Suppressor macrophage treated with lipopolysaccharide for 4 hours (primary cell): ENCODE data around the gene DAPP1.
"Not testable (repeated sequence)": the region's sequence is repeated elsewhere in the genome, so short reads cannot be mapped to it uniquely, and the experiment has no call there.

Source experiments
- DNase-seq: peaks from one replicate; pipeline ENCODE4 v3.0.0-alpha.2; 2020

Gene DAPP1, protein sequence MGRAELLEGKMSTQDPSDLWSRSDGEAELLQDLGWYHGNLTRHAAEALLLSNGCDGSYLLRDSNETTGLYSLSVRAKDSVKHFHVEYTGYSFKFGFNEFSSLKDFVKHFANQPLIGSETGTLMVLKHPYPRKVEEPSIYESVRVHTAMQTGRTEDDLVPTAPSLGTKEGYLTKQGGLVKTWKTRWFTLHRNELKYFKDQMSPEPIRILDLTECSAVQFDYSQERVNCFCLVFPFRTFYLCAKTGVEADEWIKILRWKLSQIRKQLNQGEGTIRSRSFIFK

GRCh38 chr4:99816545-99817308 lies at the start of gene DAPP1:
DAPP1 (plus strand) TSS chr4:99816827; CDS start chr4:99816914, 87 bp downstream.
- DNase-seq: peak; percentile 83

DNA sequence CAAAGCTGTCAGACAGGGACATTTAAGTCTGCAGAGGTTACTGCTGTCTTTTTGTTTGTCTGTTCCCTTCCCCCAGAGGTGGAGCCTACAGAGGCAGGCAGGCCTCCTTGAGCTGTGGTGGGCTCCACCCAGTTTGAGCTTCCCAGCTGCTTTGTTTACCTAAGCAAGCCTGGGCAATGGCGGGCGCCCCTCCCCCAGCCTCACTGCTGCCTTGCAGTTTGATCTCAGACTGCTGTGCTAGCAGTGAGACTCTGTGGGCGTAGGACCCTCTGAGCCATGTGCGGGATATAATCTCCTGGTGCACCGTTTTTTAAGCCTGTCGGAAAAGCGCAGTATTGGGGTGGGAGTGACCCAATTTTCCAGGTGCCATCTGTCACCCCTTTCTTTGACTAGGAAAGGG lies 45.8 kb upstream of the DAPP1 start:
- DNase-seq: not testable (repeated sequence)

DNA sequence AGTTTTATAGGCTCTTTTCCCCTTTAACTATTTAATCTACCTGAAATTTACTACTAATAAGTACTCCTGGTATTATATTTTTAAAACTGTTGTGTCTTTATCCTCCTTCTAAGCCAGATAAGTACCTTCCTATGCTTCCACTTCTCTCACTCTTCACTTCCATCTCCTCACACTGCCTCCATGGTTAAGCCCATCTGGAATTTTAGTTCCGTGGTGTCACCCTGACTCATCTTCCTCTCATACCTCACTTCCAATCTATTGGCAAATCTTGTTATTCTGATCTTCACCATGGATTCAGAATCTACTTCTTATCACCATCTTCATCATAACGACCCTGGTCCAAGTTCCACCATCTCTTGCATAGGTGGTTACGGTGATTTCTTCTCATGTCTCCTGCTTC lies 32.7 kb upstream of the DAPP1 start:
- no peak for DNase-seq

DNA sequence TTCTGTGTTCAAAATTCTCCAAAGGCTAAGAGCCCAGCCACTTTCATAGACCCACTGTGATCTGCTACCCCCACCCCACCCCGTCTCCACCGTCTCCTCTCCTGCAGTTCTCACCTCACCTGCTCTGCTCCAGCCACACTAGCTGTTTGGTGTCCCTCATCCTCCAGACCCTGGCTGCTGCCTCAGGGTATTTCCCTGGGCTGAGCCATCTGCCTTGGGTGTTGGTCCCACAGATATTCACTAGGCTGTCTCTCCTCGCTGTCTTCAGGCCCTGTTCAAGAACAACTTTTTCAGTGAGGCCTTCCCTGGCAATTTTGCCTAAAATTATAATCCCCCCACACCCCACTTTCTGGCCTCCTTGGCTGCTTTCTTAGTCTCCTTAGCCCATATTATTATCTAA lies 31.8 kb upstream of the DAPP1 start:
- DNase-seq: no peak

- DNase-seq: no peak
Measured at GRCh38 chr4:99790796-99791617, 25.6 kb upstream of the DAPP1 start.

GRCh38 chr4:99800332-99801004 lies 16.2 kb upstream of the DAPP1 start:
- no peak for DNase-seq

DNA sequence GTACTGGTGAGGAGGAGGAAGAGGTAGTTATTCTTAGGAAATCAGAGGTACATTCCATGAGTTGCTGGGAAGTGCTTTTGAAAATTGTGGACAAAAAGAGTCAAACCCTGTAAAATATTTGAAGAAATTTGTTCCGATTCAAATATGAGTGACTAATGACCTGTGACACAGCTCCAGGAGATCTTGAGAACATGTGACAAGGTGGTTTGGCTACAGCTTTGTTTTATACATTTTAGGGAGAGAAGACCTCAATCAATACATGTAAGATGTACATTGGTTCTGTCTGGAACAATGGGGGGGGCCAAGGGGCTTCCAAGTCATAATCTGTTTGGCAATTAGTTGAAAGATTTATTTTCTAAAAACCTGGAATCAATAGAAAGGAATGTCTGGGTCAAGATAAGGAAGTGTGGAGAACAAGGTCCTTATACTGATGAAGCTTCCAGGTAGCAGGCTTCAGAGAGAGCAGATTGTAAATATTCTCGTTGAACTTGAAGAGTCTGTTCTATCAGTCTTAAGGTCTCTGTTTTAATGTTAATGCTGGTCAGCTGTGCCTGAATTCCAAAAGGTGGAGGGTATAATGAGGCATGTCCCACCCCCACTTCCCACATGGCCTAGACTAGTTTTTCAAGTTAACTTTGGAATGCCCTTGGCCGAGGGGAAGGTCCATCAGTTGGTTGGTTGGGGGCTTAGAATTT lies 15.5 kb upstream of the DAPP1 start:
- no peak for DNase-seq

DNA sequence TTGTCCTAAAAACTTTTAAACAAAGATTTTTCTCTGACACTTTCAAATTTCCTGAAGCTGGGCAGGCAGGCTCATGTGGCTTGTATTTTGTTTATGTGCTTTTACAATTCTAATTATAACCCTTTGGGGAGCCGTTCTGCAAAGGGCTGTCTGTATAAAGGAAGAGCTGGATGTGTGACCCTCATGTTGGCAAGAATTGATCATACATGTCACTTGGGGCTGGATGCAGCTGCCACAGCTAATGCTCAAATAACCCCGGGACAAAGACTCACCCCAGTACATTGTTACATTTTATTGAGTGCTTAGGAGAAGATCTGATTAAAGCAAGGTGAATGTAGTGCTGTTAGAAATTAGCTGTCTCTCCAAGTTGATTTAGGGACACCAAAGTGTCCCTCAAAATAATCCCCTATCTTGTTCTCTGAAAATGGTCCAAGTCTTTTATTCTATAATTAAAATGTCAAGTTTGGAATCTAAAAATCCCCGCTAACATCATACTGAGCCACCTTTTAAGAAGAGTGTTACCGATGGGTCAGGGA lies 13.0 kb upstream of the DAPP1 start:
- DNase-seq: no peak

DNA sequence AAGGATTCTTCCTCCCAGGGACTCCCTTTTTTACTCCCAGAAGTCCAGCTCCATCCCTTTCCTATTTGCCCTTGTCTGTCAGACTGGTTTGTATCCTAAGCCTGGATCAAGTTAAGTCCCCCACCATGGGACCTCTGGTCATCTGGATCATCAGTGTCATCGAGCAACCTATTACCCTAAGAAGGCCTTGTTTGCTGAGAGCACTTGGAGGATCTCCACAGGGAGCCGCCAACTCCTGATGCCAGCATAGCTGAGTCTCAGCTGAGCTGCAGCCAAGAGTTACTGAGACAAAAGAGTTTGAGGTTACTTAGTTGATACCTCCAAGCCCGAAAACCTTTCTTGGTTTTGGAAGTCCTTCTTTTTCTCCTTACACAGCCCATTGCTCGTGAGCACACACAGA lies 10.1 kb upstream of the DAPP1 start:
- no peak for DNase-seq

DNA sequence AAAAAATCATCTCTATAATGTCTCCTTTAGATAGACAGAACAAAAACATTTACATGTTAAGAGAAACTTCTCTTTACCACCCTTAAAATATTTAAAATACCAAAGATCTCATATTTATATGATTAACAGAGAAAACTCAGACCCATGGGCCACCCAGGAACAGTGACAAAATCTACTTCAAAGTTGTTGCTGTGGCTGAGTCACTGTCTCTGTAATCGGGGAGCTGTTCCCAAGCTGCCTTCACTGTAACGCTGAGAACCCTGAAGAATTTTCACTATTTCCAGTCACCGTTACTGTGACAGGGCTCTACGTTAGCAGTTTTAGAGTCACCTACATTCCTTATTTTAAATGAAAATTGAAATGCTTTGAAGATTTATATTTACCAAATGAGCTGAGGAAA lies 9.0 kb upstream of the DAPP1 start:
- DNase-seq: no peak

DNA sequence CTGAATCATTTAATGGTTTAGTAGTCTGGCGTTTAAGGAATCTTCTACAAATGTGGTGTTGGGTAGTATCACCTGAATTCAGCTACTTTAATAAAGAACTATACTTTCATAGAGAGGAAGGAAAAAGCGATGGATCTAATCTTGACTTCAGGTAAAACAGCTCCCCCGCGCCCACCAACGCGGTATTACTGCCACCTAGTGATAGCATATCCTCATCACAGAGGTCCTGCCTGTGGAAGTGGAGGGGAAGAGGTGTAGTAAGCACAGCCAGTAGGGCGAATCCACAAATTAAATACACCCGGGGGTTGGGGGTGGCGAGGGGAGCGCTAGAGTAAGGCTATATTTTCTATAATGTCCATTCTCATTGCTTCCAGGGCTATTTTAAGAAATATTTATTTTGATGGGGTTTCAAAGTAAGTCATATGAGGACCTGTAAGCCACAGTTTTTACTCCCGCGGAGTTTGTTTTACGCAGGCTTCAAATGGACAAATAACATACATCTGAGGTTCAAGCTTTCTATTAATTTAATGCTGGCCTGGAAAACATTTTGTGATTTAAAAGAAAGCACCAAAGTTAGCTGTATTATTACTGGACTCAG lies 8.3 kb upstream of the DAPP1 start:
- peak; percentile 69 for DNase-seq

- DNase-seq: no peak
Measured at GRCh38 chr4:99809326-99809725, 7.3 kb upstream of the DAPP1 start.

GRCh38 chr4:99810536-99810935 lies 6.1 kb upstream of the DAPP1 start:
- DNase-seq: no peak

DNA sequence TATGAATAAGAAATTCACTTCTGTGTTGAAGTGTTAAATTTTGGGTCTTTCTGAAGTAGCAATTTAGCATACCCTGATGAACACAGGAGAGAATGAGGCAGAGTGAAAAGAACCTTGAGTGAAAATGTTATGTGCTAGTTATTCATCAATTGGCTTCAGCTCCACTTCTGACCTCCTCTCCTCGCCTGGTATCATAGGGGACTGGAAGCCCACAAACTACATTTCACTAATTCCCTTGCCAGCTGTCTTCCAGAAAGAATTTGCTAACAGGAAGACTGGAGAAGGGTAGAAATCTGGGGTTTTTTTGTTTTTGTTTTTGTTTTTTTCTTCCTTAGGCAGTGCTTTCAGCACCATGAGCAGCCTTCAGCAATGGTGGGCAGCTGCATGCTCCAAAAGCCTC lies 5.5 kb upstream of the DAPP1 start:
- DNase-seq: no peak

DNA sequence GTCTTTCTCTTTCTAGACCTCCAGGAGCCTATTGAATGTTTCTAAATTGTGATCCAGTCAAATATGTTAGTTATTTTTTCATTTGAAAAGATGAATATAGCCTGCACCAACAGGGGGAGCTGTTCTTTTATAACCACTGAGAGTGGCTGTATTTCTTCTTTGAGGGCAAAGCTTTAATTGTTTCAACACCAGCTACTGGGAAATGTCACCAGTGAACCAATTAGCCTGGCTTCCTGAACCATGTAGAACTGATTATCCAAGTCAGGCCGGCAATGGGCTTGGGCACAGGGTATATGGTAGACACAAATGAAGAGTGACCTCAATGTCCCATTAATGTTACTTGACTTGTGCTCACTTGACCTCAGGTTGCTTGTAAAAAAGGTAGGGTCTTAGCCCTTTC lies 4.8 kb upstream of the DAPP1 start:
- peak; percentile 88 for DNase-seq

DNA sequence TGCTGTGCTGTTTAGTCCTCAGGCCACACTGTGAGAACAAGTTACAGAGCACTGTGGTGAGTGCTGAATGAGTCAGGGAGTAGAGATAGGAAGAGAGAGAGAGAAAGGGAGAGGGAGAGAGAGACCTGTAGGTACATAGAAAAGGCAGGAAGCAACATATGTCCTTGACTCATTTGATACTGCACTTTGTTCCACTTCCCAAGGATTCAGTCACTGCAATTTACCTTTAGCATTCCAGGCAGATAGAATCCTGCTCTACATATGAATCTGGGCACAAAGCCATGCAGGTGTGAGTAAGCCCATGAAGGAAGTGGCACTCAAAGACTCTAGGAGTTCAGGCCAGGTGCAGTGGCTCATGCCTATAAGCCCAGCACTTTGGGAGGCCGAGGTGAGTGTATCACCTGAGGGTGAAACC lies 1.0 kb upstream of the DAPP1 start:
- peak; percentile 31 for DNase-seq

DNA sequence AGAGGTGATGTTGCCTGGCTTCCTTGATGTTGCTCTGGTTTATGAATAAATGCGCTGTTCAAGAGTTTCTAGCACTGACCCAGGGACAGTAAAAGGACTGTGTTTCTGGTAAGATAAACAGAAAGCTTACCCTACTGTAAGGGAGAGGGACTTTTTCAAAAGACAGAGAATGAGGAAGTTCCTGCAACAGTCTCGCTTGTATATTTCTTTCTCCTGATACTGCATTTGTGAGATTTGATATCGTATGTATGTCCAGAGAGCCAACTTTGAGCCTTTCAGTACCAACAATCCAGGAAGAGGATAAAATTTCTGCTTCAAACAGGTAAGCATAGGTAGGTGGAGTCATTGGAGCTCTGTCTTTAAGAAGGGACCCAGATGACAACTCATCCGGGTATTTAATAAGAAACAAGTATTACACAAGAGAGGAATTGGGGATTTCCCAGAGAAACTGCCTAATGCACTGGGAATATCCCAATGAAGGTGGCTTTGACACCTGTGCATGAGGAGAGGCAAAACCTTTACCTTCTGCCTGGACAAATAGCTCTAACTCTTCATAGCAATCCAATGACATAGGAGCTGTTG lies 773 bp downstream of the DAPP1 start:
- DNase-seq: peak; percentile 69

DNA sequence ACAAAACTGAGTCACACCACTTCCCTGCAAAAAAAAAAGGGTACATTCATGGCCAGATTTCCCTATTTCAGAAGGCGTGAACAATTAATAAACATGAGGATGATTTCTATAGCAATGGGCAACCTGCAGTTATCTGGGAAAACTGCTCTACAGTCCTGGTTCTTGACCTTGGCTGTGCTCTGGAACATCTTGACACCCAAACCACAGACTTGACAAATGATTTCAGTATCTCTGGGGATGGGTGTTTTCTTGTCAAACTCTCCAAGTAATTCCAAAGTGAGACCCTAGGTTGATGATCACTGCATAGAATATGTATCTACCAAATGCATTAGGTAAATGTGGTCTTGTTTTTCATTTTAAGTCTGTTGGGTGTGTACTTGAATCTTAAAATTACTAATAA lies 2.0 kb downstream of the DAPP1 start:
- DNase-seq: no peak

DNA sequence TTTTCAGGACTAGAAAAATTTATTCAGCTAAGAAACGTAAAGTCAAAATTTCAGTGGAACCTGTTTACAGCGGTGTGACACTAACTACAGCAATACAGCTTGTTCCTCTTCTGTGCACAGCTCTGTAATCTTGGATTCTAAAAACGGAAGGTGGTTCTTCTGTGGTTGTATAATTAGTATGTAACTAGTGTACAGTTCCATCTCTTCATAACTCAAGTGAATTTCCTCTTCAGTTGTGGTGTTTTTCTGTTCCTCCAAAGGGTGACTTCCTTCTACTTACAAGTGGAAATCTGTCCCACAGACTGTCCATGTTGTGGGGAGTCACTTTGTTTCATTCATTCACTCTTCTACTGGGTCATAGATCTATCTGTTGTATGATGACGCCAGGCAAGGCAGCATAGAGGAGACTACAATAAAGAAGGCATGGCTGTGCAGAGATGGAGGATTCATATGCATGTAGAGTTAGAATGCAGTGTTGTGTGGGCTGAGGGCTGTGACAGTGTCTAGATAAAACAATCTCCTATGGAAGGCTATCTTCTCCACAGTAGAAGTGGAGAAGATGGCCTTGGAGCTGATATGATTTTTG lies 5.4 kb downstream of the DAPP1 start:
- peak; percentile 58 for DNase-seq

DNA sequence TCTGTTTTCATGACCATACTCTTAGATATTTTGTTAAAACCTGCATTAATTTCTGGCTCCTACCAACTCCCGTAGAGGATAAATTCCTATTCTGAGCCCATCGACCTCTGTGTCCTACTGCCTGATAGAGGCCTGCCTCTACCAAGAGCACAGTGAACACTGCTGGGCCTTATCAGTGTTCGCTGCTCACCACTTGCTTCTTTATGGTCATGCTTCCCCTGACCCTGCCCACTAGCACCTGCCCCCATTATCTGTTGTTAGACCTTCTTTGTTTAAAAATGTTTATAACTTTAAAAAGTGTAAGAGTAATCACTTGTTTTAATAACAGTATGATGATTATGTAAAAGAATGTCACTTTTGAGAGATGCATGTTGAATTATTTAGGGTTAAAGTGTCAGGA lies 6.1 kb downstream of the DAPP1 start:
- DNase-seq: no peak

DNA sequence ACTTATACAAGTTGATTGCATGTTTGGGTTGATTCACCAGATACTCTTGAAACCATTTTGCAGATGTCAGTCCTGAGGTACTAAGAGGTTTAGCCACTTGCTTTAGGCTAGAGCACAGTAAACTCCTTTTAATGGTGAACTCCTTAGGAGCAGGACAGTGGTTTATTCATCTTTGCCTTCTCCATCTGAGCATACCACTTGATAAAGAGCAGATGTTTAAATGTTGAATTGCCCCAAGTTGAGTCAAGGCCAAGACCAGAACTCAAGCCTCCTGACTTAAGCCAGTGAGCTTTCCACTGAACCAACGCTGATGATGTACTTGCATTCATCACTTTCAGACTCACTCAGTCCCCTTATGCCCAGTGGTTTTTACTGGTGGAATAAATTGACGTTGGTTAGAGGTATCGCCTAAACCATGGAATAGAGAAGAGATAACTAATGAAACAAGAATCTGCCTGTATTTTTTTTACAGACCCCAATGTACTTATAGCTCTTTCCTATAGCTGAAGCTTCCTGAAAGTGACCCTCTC lies 7.5 kb downstream of the DAPP1 start:
- no peak for DNase-seq
